Lung (tissue), 12 donors: ENCODE results near the gene PSMG3. TPM values are rescaled to one million over a fixed set of nuclear protein-coding genes. Genes with fewer than 3 reads are reported as not detected.
A peak's percentile ranks its signal among the peaks of the same experiment; 100 is the strongest.

Experiments used
- ATAC-seq: fragments of 200-7000 bp; cut with Tn5 transposase; one replicate; pipeline ENCODE4 v1.9.1; 2020; ENCODE audit warnings: moderate number of reproducible peaks; ENCODE audit not compliant: insufficient read depth, low FRiP score
- DNase-seq, 3 donors: peaks; one replicate each; pipeline ENCODE4 v3.0.0-alpha.2; 2013 to 2017
- H3K27ac ChIP-seq, 2 donors: one replicate each; pipeline ENCODE4 v1.5.1; 2013; ENCODE audit warnings: mild to moderate bottlenecking in 2 of 2, moderate library complexity in 2 of 2, control low read depth in 1 of 2, inconsistent platforms in 1 of 2, low read depth in 1 of 2, low read length in 1 of 2
- H3K27me3 ChIP-seq, 3 donors: one replicate each; pipeline ENCODE4 v1.5.1; 2013; ENCODE audit warnings: low read length in 2 of 3; ENCODE audit not compliant: control insufficient read depth in 3 of 3, insufficient read depth in 3 of 3
- H3K36me3 ChIP-seq, 4 donors: one replicate each; pipeline ENCODE4 v1.5.1; 2013; ENCODE audit warnings: low read length in 4 of 4, mild to moderate bottlenecking in 1 of 4, moderate library complexity in 1 of 4; ENCODE audit not compliant: control insufficient read depth in 4 of 4, insufficient read depth in 4 of 4
- H3K4me1 ChIP-seq, 5 donors: one replicate each; pipeline ENCODE4 v1.5.1; 2013; ENCODE audit warnings: low read length in 5 of 5, mild to moderate bottlenecking in 2 of 5, moderate library complexity in 1 of 5; ENCODE audit not compliant: control insufficient read depth in 5 of 5, insufficient read depth in 5 of 5
- H3K4me3 ChIP-seq: one replicate; pipeline ENCODE4 v1.5.1; 2013; ENCODE audit warnings: mild to moderate bottlenecking, control low read depth, moderate library complexity
- H3K9ac ChIP-seq, 2 donors: one replicate each; pipeline ENCODE4 v1.5.1; 2013; ENCODE audit warnings: low read length in 2 of 2, control low read depth in 1 of 2; ENCODE audit not compliant: insufficient read depth in 1 of 2
- H3K9me3 ChIP-seq, 4 donors: one replicate each; pipeline ENCODE4 v1.5.1; 2013; ENCODE audit warnings: low read length in 3 of 4, mild to moderate bottlenecking in 1 of 4, moderate library complexity in 1 of 4; ENCODE audit not compliant: control insufficient read depth in 4 of 4, insufficient read depth in 3 of 4
- CTCF ChIP-seq: IDR thresholded peaks from 2 replicates; pipeline ENCODE4 v1.5.1; 2012; ENCODE audit warnings: mild to moderate bottlenecking; ENCODE audit errors: control extremely low read depth, extremely low read depth
- WGBS, 2 donors: extraction: QIAGEN DNeasy Blood & Tissue Kit; methylation state at CpG; one replicate each; pipeline ENCODE4 v1.1.7; 2013; 5-methylcytosine and 5-hydroxymethylcytosine counted together
- polyA plus RNA-seq, 2 donors: library from polyadenylated mRNA; stranded (reverse); fragments of 200-250 nt; gene quantifications; one replicate each; pipeline ENCODE4 v1.2.1, GENCODE V29; 2013
- total RNA-seq, 2 donors: library from RNA; depleted of rRNA in 1 of 2; stranded (reverse); fragments of >200 nt in 1 of 2; gene quantifications; one replicate each; pipeline ENCODE4 v1.2.1, GENCODE V29; 2014 to 2021
- donor health status: control.
- donor health status: control.
- donor health status: Bipolar disorder and iron deficiency.
- donor health status: healthy.
- donor health status: DM: yes; HTN: yes; CAD: no.

PSMG3 gene
- total and polyA plus RNA-seq, 4 donors, result 10.7 to 86.7 (median 41.8) TPM

DNA sequence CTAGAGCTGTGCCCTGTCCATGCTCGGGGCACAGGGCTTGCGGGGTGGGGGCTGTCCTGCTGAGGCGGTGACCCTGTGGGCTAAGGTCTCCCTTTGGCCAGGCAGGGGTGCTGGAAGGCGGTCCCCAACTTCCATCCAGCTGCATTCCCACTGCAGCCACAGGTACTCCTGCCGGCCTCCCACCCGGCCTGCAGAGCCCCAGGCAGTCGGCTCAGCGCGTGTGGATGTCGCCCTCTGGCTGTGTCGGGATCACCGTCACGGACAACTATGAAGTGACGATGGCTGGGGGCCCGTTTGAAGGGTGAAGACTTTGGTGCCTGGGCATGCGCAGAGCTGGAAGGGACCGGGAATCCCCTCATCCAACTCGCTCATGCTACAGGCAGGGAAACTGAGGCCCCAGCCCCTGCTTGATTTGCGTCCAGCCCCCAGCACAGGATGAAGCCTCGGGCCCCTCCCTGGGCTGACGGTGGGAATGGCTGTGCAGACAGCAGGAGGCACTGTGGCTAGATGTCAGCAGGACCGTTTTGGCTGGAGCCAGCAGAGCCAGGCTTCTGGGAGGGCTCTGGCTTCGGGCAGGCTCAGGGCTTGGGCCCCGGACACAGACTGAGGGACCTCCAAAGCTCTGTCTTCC is 11.5 kb downstream of the PSMG3 start:
- no peak for TF ChIP-seq CTCF
- peak in 2 of 3 donors; percentile 44 to 49 for DNase-seq
- H3K27ac ChIP-seq, result no peak overlapping the region
- H3K9ac ChIP-seq, result peak overlapping the region in 1 of 2 donors; percentile 13
- peaks cover 0 to 7% (median 0%) of the 10 kb centered on the region in 5 donors for H3K4me1 ChIP-seq
- no peak for ATAC-seq
- no peaks in the 10 kb centered on the region for H3K36me3 ChIP-seq
- no peaks in the 10 kb centered on the region for H3K27me3 ChIP-seq
- H3K9me3 ChIP-seq, result no peaks in the 10 kb centered on the region
- WGBS, 2 donors, result 54 to 59% methylated on average over 23 to 24 of the region's 24 CpGs
- H3K4me3 ChIP-seq, result no peak overlapping the region

- ATAC-seq, result no peak
- Histone ChIP-seq H3K9ac (no peak overlapping the region), H3K36me3 (no peaks in the 10 kb centered on the region), H3K4me1 (peaks cover 0 to 7% (median 0%) of the 10 kb centered on the region in 5 donors), H3K9me3 (no peaks in the 10 kb centered on the region), H3K27me3 (no peaks in the 10 kb centered on the region), H3K27ac (no peak overlapping the region), H3K4me3 (no peak overlapping the region)
- no peak for TF ChIP-seq CTCF
- 91 to 93% methylated on average over 9 to 10 of the region's 10 CpGs for WGBS, 2 donors
- DNase-seq, result no peak
Measured at GRCh38 chr7:1557771-1558170, 12.1 kb downstream of the PSMG3 start.

DNA sequence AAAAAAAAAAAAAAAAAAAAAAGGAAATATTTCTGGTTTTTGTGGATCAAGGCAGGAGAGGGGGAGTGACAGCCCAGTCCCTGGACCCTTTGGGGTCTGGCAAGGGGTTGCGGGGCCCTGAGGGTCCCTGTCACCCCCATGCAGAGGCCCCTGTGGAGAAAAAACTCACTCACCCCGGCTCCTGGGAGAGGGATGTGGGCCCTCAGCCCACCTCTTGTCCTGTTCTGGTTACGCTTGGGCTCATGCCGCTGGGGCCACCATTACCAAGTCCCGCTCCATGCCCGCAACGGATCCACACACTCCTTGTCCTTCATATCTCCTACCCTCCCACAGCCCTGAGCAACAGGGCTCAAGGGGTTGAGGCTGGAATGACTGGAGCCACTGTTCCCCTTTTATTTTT is 12.8 kb downstream of the PSMG3 start:
- H3K36me3 ChIP-seq, result no peaks in the 10 kb centered on the region
- ATAC-seq, result no peak
- no peaks in the 10 kb centered on the region for H3K27me3 ChIP-seq
- no peak overlapping the region for H3K4me3 ChIP-seq
- WGBS, 2 donors, result 95 to 97% methylated on average over 7 of the region's 7 CpGs
- no peak for DNase-seq
- no peaks in the 10 kb centered on the region for H3K9me3 ChIP-seq
- no peak for TF ChIP-seq CTCF
- no peak overlapping the region for H3K27ac ChIP-seq
- no peak overlapping the region for H3K9ac ChIP-seq
- peaks cover 0 to 7% (median 0%) of the 10 kb centered on the region in 5 donors for H3K4me1 ChIP-seq
